ENCODE measurements around the gene NDUFB11. TPM values are rescaled to one million over a fixed set of nuclear protein-coding genes. Genes with fewer than 3 reads are reported as not detected.

Gene NDUFB11
- total RNA-seq, 1 experiment from 2014 or later = 110 TPM

GRCh38 chrX:47101206-47101605 lies 43.3 kb downstream of the NDUFB11 start (continued):
- TF ChIP-seq, protein P1, sequence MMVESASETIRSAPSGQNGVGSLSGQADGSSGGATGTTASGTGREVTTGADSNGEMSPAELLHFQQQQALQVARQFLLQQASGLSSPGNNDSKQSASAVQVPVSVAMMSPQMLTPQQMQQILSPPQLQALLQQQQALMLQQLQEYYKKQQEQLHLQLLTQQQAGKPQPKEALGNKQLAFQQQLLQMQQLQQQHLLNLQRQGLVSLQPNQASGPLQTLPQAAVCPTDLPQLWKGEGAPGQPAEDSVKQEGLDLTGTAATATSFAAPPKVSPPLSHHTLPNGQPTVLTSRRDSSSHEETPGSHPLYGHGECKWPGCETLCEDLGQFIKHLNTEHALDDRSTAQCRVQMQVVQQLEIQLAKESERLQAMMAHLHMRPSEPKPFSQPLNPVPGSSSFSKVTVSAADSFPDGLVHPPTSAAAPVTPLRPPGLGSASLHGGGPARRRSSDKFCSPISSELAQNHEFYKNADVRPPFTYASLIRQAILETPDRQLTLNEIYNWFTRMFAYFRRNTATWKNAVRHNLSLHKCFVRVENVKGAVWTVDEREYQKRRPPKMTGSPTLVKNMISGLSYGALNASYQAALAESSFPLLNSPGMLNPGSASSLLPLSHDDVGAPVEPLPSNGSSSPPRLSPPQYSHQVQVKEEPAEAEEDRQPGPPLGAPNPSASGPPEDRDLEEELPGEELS (CRISPR knock-in tag; IDR thresholded peaks at IDR 0.05) = no peak
- TF ChIP-seq ZNF396 (CRISPR knock-in tag; IDR thresholded peaks at IDR 0.05; ENCODE audit: borderline replicate concordance) = no peak
- TF ChIP-seq CREB1 (CRISPR knock-in tag; IDR thresholded peaks at IDR 0.05) = no peak
- TF ChIP-seq ZBTB21 (CRISPR knock-in tag; IDR thresholded peaks at IDR 0.05; ENCODE audit: borderline replicate concordance) = no peak
- no peak for TF ChIP-seq ZNF263 (CRISPR knock-in tag; IDR thresholded peaks at IDR 0.05; ENCODE audit: low read depth)
- TF ChIP-seq TEAD4 (CRISPR knock-in tag; IDR thresholded peaks at IDR 0.05) = no peak

GRCh38 chrX:47098338-47099094 lies 46.0 kb downstream of the NDUFB11 start:
- no peaks in the 10 kb centered on the region for H3K27me3 Mint-ChIP-seq (ENCODE audit: low read depth)

More at GRCh38 chrX:47098338-47099094, 46.0 kb downstream of the NDUFB11 start:
- Mint-ChIP-seq H3K36me3 (no peaks in the 10 kb centered on the region), H3K27ac (no peak overlapping the region), H3K4me3 (no peak overlapping the region), H3K9me3 (peaks cover 11% of the 10 kb centered on the region), H3K4me1 (peaks cover 19% of the 10 kb centered on the region)
- ATAC-seq (no peak), DNase-seq (ENCODE audit: low spot score) (no peak)
- POLR2A ChIA-PET = no interaction called here
- CTCF ChIA-PET = no interaction called here
- TF ChIP-seq KAT7 (CRISPR knock-in tag; IDR thresholded peaks at IDR 0.05; ENCODE audit: borderline replicate concordance) = no peak
- no peak for TF ChIP-seq ZSCAN18 (CRISPR knock-in tag; IDR thresholded peaks at IDR 0.05)
- no peak for TF ChIP-seq CREM (CRISPR knock-in tag; IDR thresholded peaks at IDR 0.05)
- no peak for TF ChIP-seq TEAD4 (CRISPR knock-in tag; IDR thresholded peaks at IDR 0.05)
- TF ChIP-seq, protein P2, sequence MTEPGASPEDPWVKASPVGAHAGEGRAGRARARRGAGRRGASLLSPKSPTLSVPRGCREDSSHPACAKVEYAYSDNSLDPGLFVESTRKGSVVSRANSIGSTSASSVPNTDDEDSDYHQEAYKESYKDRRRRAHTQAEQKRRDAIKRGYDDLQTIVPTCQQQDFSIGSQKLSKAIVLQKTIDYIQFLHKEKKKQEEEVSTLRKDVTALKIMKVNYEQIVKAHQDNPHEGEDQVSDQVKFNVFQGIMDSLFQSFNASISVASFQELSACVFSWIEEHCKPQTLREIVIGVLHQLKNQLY (CRISPR knock-in tag; IDR thresholded peaks at IDR 0.05) = no peak
- no peak for TF ChIP-seq FOXK1 (CRISPR knock-in tag; IDR thresholded peaks at IDR 0.05)
- no peak for TF ChIP-seq ZNF425 (CRISPR knock-in tag; conservative IDR thresholded peaks at IDR 0.05)
- TF ChIP-seq E2F5 (CRISPR knock-in tag; IDR thresholded peaks at IDR 0.05) = no peak
- TF ChIP-seq HMGXB4 (CRISPR knock-in tag; IDR thresholded peaks at IDR 0.05) = no peak
